HepG2 (cell line): ENCODE measurements around the gene ATP4A. TPM values are rescaled to one million over a fixed set of nuclear protein-coding genes. Genes with fewer than 3 reads are reported as not detected.
A peak's percentile ranks its signal among the peaks of the same experiment; 100 is the strongest.

ENCODE experiments used
- ARNT2 ChIP-seq: sonication (generic); formaldehyde crosslinking; IDR thresholded peaks from 2 replicates; pipeline ENCODE4 v1.8.0; 2022; ENCODE audit warnings: mild to moderate bottlenecking, low read depth, missing genetic modification reagents, moderate library complexity
- CSRNP1 ChIP-seq: sonication (generic); formaldehyde crosslinking; IDR thresholded peaks from 2 replicates; pipeline ENCODE4 v1.8.1; 2023; ENCODE audit warnings: mild to moderate bottlenecking, missing genetic modification reagents
- E2F1 ChIP-seq: sonication (generic); formaldehyde crosslinking; IDR thresholded peaks from 2 replicates; pipeline ENCODE4 v1.5.0; 2020; ENCODE audit warnings: missing genetic modification reagents
- HHEX ChIP-seq: IDR thresholded peaks from 2 replicates; pipeline ENCODE4 v1.6.1; 2016; ENCODE audit warnings: control low read depth
- PHF21A ChIP-seq: sonication (generic); formaldehyde crosslinking; IDR thresholded peaks from 2 replicates; pipeline ENCODE4 v1.5.0; 2020; ENCODE audit warnings: mild to moderate bottlenecking, missing genetic modification reagents
- TERF1 ChIP-seq: sonication (generic); formaldehyde crosslinking; IDR thresholded peaks from 2 replicates; pipeline ENCODE4 v1.8.0; 2022; ENCODE audit warnings: mild to moderate bottlenecking, missing genetic modification reagents, moderate library complexity
- U2AF2 ChIP-seq: fragments of 200-400 bp; formaldehyde crosslinking; IDR thresholded peaks from 2 replicates; pipeline ENCODE4 v1.6.1; 2017; ENCODE audit warnings: low read depth, mild to moderate bottlenecking, low read length
- ZNF101 ChIP-seq: sonication (generic); formaldehyde crosslinking; IDR thresholded peaks from 2 replicates; pipeline ENCODE4 v1.4.0; 2020; ENCODE audit warnings: mild to moderate bottlenecking, low read depth, missing genetic modification reagents, borderline replicate concordance
- ZNF276 ChIP-seq: sonication (generic); formaldehyde crosslinking; IDR thresholded peaks from 2 replicates; pipeline ENCODE4 v1.4.0; 2020; ENCODE audit warnings: mild to moderate bottlenecking, low read depth, missing genetic modification reagents
- ZNF441 ChIP-seq: sonication (generic); formaldehyde crosslinking; IDR thresholded peaks from 2 replicates; pipeline ENCODE4 v1.7.0; 2021; ENCODE audit warnings: missing genetic modification reagents, borderline replicate concordance
- ZNF703 ChIP-seq: sonication (generic); formaldehyde crosslinking; IDR thresholded peaks from 2 replicates; pipeline ENCODE4 v1.5.1; 2020; ENCODE audit warnings: missing genetic modification reagents, mild to moderate bottlenecking, moderate library complexity, borderline replicate concordance
- polyA plus RNA-seq, 8 experiments: library from polyadenylated mRNA; depleted of rRNA in 3 of 8; stranded (reverse) in 7 of 8; unstranded in 1 of 8; fragments of >200 nt; fragmentation: Illumina TruSeq in 4 of 8; extraction: Trizol in 4 of 8; gene quantifications; 2 replicates each; pipeline versions ENCODE4 v1.2.1 to v1.2.3, GENCODE V29; 2011 to 2016; ENCODE audit warnings: low read depth in 4 of 8, missing spikeins in 1 of 8, mixed read lengths in 1 of 8; ENCODE audit not compliant: insufficient read depth in 1 of 8
- total RNA-seq, 5 experiments: library from RNA; depleted of rRNA; stranded (reverse); fragments of >200 nt; fragmentation: Illumina TruSeq; extraction: Trizol; gene quantifications; 2 replicates each; pipeline ENCODE4 v1.2.3, GENCODE V29; 2016; ENCODE audit warnings: low read depth in 1 of 5

ATP4A gene
- total and polyA plus RNA-seq, 2 of the 13 experiments (the other 11 are each of a cell fraction or from before 2014, with no cell fraction given) = 0.08 to 0.11 TPM

- TF ChIP-seq CSRNP1 (CRISPR knock-in tag) (peak; percentile 77; the same call in 1 of the 2 replicates), HHEX (CRISPR knock-in tag) (no peak), PHF21A (CRISPR knock-in tag) (peak; percentile 89), ZNF101 (CRISPR knock-in tag) (no peak), ZNF441 (CRISPR knock-in tag) (no peak), U2AF2 (no peak), ZNF276 (CRISPR knock-in tag) (no peak), E2F1 (CRISPR knock-in tag) (no peak; the same call in 1 of the 2 replicates), ZNF703 (no peak; the same call in 1 of the 2 replicates), ARNT2 (peak; percentile 94), TERF1 (CRISPR knock-in tag) (no peak)
Measured at GRCh38 chr19:35545001-35545854, 18.2 kb downstream of the ATP4A start, which contains the start of gene TMEM147 (continued).
